Measurements from ENCODE around the gene TMPO.
"Not testable (repeated sequence)": the region's sequence is repeated elsewhere in the genome, so short reads cannot be mapped to it uniquely, and the experiment has no call there.

The TMPO gene

DNA sequence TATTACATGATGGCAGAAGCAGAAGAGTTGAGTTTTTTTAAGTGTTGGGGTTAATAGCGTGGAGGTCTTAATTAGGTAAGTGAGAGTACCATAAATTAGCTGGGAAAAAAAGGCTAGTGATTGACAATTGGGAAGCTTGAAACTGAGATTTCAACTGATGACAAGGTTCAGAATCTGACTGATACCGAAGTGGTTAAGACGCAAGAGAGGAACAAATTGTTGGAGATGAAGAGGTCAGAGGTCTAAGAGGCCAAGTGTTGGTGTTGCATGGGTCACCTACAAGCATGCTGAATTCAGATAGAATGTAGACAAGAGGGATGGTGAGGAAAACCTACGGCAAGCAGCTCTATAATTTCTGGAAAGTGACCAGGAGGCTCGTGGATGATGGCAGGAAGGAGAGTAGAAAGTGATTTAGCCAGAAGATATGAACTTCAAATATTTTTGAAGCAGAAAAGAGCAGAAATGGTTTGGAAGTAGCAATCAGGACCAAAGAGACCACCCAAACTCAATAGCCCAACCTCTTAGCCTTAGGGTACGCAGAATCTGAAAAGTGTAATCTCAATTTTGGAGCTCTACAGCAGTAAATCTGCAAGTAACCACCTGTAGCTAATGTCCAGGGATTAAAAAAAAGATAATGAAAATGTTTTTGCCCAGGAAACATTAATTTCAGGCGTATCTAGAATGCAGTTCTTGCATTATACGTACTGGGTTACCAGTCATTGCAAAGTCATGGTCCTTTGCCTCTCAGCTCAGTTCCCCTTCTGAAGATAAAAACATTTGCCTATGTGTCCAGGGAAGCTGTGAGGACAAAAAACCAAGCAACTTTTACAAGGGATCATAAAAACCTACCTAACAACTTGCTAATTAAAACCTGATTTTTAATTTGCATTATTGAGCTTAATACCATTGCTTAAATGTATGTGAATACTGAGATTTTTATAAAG is 1.7 kb upstream of the TMPO start:
- no peak for DNase-seq

DNA sequence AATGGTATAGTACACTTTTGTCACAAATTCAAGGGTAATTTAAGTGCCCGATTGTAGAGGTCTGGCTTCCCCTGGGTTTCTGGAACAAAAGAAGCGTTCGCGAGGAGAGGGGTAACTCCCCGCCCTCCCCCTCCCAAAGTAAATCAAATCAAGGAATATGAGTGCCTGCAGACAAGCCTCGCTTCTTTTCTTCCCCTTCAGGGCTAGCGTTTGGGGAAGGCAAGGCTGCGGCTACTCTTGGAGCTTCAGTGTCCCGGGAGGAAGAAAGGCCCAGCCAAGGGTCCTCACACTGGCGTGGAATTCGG is 456 bp upstream of the TMPO start:
- DNase-seq: no peak

DNA sequence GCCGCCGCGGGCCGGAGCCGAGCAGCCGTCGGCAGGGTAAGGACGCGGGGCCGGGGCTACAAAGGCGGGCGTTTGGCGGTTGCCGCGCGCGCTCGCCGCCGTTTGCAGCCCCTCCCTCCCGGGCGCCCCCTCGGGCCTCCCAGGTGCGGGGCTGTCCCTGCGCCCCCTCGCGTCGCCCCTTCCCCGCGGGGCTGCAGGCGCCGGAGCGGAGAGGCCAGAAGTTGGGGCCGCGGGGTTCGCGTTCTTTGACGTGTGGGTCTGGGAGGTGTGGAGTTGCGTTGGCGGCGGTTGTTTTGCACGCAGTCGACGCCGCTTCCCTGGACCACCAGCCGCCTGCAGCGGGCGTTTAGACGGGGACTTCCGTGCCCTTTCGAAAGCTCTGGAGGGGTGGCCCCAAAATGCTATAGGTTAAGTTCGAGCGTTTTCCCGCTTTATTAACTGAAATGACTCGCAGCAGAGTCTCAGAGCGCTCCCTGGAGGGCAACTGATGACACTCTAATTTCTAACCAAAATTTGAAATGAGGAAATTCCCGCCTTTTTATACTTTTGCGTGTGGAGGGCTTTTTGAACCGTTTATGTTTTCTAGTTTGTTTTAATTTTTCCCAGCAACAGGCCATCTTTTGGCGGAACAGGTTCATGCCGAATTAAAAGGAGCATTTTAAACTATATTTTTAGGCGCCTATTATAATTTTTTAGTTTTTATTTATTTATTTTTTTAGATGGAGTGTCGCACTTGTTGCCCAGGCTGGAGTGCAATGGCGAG is 902 bp downstream of the TMPO start:
- peak; percentile 58 for DNase-seq

DNA sequence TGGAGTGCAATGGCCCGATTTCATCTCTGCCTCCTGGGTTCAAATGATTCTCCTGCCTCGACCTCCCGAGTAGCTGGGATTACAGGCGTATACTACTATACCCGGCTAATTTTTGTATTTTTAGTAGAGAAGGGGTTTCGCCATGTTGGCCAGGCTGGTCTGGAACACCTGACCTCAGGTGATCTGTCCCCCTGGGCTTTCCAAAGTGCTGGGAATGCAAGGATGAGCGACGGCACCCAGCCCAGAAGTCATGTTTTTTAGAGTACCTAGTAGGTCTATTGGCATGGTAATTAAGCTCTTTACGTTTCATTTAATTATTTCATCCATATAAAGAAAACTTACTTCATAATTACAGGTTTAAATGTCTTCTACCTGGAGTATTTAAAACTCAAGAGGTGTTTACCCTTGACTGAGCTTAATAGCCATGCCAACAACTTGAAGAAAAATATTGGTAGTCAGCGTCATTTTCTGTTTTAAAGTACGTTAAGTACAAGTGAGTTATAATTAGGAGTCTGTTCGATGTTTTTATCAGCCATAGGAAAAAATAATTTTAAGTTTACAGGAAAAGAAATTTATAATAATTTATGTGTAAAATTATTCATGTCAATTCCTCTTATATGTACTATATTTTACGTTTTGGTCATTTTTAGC is 4.0 kb downstream of the TMPO start:
- no peak for DNase-seq

DNA sequence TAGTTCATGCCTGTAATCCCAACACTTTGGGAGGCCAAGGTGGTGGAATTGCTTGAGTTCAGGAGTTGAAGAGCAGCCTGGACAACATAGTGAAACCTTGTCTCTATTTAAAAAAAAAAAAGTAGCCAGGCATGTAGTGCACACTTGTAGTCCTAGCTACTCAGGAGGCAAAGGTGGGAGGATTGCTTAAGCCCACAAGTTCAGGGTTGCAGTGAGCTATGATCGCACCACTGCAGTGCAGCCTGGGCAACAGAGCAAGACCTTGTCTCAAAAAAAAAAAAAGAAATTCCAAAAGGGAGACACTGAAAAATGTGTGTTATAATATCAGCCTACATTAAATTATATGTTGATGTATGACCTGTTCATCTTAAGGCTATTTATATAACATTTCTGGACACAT is 14.7 kb downstream of the TMPO start:
- no peak for DNase-seq

DNA sequence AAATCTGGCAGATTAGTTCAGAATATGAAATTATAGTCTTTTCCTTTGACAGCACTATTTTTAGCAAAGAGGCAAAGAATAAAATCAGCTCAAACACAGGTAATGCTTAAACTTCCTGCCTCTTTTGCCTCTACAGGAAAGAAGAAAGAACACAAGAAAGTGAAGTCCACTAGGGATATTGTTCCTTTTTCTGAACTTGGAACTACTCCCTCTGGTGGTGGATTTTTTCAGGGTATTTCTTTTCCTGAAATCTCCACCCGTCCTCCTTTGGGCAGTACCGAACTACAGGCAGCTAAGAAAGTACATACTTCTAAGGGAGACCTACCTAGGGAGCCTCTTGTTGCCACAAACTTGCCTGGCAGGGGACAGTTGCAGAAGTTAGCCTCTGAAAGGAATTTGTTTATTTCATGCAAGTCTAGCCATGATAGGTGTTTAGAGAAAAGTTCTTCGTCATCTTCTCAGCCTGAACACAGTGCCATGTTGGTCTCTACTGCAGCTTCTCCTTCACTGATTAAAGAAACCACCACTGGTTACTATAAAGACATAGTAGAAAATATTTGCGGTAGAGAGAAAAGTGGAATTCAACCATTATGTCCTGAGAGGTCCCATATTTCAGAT is 17.4 kb downstream of the TMPO start:
- no peak for DNase-seq

DNA sequence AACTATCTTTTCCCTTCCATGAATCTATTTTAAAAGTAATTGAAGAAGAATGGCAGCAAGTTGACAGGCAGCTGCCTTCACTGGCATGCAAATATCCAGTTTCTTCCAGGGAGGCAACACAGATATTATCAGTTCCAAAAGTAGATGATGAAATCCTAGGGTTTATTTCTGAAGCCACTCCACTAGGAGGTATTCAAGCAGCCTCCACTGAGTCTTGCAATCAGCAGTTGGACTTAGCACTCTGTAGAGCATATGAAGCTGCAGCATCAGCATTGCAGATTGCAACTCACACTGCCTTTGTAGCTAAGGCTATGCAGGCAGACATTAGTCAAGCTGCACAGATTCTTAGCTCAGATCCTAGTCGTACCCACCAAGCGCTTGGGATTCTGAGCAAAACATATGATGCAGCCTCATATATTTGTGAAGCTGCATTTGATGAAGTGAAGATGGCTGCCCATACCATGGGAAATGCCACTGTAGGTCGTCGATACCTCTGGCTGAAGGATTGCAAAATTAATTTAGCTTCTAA is 18.4 kb downstream of the TMPO start:
- DNase-seq: no peak

DNA sequence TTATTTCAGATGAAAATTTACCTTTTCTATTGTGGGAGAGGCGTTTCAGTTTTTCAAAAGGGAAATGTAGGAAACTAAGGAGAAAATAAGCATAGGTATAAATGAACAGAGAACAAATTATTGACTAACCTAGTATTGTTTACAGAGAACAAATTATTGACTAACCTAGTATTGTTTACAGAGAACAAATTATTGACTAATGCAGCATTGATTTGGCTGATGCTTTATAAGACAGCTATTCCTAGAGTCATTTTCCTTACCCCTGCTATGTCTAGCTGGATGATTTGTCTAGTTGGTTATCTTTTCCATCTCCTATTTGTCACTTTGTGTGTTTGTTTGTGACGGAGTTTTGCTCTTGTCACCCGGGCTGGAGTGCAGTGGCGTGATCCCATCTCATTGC is 22.6 kb downstream of the TMPO start:
- DNase-seq: no peak

DNA sequence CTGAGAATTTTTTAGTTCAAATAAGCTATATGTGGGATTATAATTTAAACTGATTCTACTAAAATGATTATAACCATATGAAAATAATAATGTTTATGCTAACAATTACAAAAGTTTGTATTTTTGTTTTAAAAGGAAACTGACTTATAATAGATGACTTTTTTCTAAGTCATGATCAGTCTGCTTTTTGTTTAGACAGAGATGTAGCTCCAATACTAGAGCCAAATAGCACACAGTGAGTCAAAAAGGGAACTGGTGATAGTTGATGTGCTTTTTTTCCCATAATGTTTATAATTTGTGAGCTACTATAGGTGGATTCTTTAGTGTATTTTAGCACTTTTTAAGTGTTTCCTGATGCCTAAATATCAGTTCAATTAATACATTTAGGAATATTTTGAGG is 28.3 kb downstream of the TMPO start:
- DNase-seq: no peak

DNA sequence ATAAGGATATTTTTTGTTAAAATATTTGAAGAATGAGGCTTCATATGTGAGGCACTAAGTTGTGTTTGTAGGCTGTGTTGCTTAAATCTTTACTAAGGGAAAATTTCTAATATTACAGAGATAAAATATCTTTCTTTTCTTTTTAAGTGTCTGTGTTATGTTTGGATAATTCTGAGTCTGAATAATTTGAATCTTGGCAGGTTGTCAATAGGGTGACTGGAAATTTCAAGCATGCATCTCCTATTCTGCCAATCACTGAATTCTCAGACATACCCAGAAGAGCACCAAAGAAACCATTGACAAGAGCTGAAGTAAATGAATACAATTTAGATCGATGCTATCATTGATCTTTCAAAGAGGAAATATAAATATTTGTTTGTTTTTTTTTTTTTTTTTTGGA is 29.4 kb downstream of the TMPO start:
- no peak for DNase-seq

DNA sequence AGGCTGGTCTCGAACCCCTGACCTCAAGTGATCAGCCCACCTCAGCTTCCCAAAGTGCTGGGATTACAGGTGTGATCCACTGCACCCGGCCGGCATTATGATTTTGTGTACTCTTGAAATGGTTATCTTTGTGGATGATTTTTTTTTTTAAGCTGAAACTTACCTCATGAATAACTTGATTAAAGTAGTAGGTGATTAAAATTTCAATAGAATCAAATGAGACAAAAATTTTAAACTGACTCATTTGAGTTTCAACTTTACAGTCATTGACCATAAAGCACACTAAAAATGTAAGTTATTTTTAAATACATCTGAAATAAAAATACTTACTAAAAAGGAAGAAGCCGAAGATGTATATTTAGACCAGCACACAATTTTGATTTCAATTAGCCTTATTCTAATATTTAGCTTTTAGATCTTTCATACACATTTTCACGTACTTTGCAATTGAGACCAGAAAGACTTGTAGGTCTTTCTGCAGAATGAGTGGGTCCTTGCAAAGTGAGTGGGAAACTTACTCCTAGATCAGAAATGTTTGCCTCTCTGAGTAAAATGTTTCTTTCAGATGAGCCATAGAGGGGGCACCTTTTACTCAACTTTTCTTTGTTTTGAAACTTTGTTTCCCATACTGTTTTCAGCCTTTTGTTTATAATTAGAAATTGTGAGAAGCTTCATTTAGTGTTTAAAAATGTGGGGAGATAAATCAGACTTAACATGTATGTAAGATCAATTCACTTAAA is 34.2 kb downstream of the TMPO start:
- no peak for DNase-seq

DNA sequence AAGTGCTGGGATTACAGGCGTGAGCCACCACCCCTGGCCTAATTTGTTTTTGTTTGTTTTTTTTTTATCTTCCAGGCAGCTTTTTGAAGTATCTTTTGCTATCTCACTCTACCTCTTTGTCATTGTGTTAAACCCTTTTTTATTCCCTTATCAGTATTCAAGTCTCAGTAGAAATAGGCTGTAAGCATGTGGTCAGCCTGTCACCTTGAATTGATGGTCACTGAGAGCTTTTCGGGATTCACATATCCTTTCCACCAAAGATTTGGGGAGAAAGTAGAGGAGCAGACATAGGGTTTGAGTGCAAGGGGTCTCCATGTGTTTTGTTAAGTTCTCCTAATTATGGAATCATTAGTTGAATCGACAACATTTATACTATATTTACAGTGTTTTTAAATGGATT is 36.4 kb downstream of the TMPO start:
- no peak for DNase-seq

DNA sequence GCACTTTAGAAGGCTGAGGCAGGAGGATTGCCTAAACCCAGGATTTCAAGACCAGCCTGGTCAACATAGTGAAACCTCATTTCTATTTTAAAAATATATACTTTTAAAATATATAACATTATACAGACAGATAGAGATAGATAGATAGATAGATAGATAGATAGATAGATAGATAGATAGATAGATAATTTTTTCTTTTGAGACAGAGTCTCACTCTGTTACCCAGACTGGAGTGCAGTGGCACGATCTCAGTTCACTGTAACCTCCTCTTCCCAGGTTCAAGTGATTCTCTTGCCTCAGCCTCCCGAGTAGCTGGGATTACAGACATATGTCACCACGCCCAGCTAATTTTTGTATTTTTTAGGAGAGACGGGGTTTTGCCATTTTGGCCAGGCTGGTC is 42.7 kb downstream of the TMPO start:
- not testable (repeated sequence) for DNase-seq

DNA sequence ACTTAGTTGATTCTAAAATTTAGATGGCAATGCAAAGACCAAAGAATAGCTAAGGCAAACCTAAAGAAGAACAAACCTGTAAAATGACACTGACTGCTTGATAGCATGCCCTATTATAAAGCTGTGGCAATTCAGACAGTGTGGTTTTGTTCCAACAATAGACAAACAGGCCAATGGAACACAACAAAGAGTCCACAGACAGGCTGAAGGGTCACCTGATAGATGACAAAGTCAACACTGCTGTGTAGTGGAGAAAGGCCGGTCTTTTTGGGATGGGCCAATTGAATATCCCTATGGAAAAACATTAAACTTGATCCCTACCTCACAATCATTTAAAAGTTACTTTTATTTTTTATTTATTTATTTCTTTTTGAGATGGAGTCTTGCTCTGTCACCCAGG is 44.3 kb downstream of the TMPO start:
- no peak for DNase-seq

DNA sequence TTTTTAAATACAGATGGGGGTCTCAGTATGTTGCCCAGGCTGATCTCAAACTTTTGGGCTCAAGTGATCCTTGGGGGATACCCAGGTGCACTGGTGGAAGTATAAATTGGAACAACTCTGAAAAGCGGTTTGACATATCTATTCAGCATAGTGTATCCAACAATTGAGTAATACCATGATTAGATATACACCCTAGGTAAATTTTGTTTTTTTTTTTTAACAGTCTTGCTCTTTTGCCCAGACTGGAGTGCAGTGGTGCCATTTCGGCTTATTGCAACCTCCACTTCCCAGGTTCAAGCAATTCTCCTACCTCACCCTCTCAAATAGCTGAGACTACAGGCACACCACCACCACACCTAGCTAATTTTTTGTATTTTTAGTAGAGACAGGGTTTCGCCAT is 46.5 kb downstream of the TMPO start:
- no peak for DNase-seq

DNA sequence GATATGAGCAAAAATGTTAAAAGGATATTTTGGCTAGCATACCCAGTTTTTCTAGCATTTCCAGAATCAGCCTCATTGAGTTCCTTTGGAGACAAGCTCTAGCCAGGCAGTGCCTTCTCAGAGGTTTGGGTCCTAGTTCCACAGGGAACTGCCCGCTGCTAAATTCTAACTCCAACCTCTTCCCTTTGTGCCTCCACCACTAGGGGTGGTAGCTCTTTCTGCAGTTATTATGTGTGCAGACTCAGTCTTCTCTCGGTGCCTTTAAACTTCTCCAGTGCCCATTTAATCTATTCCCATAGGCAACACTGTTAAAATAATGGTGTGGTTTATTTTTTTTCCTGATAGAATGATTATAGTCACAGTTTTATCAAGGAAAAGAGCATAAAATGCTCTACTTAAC is 56.6 kb downstream of the TMPO start:
- no peak for DNase-seq

DNA sequence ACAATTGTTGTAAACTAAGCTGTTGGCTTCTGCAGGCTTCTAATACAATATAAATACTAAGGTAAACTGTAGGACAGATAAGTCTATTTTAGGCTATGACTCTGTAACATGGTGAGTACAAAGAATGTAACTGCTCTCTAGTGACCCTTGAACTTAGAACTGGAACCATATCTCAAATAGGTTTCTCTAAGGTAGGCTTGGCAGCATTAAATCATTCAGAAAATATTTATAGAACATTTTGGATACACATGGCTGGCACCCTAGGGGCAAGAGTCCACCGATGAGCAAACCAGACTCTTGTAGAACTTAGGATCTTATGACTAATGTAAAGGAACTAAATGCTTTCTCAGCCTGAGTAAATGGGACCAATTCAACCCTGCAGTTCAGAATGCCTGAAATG is 58.7 kb downstream of the TMPO start:
- DNase-seq: no peak

DNA sequence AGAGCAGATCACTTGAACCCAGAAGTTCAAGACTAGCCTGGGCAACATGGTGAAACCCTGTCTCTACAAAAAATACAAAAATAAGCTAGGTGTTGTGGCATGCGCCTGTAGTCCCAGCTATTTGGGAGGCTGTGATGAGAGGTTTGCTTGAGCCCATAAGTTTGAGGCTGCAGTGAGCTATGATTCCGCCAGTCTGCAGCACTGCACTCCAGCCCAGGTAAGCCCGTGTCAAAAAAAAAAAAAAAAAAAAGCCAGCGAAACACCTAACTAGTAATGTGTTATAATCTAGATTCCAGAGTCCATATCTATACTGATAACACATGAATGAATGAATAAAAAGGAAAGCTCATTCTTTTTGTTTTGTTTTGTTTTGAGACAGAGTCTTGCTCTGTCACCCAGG is 59.6 kb downstream of the TMPO start:
- no peak for DNase-seq

DNA sequence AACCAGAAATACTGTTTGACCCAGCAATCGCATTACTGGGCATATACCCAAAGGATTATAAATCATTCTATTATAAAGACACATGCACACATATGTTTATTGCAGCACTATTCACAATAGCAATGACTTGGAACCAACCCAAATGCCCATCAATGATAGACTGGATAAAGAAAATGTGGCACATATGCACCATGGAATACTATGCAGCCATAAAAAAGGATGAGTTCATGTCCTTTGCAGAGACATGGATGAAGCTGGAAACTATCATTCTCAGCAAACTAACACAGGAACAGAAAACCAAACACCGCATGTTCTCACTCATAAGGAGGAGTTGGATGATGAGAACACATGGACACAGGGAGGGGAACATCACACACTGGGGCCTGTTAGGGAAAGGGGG is 61.4 kb downstream of the TMPO start:
- not testable (repeated sequence) for DNase-seq

DNA sequence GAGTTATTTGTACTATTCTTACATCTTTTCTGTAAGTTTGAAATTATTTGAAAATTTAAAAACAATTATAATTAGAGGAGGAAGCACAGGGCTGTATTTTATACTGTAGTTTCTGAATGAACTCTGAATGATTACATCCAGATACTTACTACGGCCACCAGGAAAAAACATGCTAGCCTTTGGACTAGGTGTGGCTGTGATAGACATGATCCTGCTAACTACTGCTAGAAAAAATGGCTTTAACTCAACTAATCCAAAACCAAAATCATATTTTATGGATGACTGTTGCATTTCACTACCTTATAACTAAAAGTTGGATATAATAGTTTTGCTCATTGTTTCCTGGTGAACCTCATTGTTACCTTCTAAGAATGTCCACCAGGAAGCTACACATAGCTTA is 63.0 kb downstream of the TMPO start:
- no peak for DNase-seq

DNA sequence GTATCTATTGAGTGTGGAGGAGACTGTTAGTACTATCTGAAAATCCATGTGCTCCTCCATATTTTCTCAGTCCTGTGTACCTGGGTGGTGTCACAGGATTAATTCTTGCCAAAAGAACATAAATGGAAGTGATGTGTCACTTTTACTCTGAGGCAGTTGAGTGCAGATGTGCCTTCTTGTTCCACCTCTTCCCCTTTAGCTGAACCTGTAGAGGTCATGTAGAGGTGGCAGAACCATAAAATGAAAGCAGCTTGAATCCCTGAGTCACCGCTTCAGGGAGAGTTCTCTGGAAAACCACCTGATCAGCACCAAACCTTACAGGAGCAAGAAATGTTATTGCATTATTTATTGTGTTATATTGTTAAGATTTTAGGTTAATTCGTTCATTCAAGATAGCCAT is 63.4 kb downstream of the TMPO start:
- DNase-seq: no peak

DNA sequence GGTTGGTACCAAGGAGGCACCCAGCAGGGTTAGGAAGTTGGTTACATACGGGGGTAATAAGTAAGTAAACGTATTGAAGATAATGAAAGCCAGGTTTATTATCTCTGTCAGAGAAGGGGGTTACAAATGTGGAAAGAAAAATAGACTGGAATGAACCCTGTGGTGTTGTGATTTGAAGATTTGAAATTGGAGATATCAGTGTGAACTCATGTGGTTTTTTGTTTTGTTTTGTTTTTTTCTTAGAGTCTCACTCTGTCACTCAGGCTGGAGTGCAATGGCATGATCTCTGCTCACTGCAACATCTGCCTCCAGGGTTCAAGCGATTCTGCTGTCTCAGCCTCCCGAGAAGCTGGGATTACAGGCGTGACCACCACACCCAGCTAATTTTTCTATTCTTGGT is 64.0 kb downstream of the TMPO start:
- no peak for DNase-seq

DNA sequence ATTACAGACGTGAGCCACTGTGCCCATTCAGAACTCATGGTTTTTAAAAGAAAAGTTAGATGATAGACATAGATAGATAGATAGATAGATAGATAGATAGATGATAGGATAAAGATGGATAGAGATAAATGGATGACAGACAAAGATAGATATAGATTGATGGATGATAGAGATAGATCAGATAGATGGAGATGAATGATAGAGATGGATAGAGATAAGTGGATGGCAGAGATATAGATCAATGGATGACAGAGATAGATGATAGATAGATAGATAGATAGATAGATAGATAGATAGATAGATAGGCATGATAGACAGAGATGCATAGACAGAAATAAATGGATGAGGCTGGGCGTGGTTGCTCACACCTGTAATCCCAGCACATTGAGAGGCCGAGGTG is 64.4 kb downstream of the TMPO start:
- no peak for DNase-seq

Measured in NCI-H187 treated with DMSO at 0.1 percent for 48 hours (cell line).